A172 (cell line): ENCODE results near the gene SCNN1B. TPM values are rescaled to one million over a fixed set of nuclear protein-coding genes. Genes with fewer than 3 reads are reported as not detected.
A peak's percentile ranks its signal among the peaks of the same experiment; 100 is the strongest.

Experiments
- DNase-seq: peaks from one replicate; pipeline ENCODE4 v3.0.0-alpha.2; 2015; ENCODE audit warnings: low spot score
- total RNA-seq: library from RNA; depleted of rRNA; stranded (reverse); fragments of >200 nt; shearing (Covaris generic); gene quantifications from 2 replicates; pipeline ENCODE4 v1.2.3, GENCODE V29; 2014; rRNA removed

The SCNN1B gene
- total RNA-seq, 1 experiment from 2014 or later: not detected

- no peak for DNase-seq
These were observed 105.5 kb downstream of the SCNN1B start for GRCh38 chr16:23407436-23408127.

- DNase-seq: no peak
These were observed 106.2 kb downstream of the SCNN1B start for GRCh38 chr16:23408242-23408822.

DNA sequence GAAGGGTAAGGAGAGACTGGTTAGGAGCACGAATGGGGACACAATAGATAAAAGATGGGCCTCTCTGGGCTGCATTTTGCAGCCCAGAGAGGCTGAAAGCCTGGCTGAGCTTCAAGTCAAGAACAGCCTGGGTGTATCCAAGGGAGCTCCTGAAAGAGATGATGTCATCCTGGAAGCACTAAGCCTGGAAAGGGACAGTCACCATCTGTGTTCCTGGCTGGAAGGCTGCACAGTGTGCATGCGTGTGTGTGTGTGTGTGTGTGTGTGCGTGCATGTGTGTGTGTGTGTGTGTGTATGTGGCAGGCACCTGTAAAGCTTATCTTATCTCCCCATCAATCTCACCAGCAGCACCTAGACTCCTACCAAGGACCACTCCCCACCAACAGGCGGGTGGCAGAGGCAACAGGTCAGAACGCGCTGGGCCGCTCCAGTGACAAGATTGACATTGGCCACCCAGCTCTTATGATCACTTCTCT, 106.8 kb downstream of the SCNN1B start:
- peak; percentile 55 for DNase-seq

DNA sequence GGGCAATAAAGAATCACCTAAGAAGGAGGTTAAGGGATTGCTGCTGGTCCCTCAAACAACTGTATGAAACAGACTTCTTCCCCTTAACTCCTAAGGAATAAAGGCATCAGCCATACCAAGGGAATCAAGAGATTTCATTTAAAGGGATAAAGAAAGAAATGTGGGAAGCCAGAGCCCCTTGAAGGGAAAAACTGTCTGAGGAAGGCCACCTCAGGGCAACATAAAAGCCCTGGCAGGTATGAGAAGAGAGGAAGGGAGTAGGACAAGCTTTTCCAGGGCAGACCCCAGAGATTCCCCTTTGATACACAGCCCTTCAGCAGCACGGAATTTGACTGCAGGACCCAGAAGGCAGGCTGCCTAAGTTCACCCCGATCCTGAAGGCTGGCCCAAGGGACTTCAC, 107.4 kb downstream of the SCNN1B start:
- no peak for DNase-seq

GRCh38 chr16:23410176-23410575, 108.1 kb downstream of the SCNN1B start:
- peak; percentile 69 for DNase-seq

DNA sequence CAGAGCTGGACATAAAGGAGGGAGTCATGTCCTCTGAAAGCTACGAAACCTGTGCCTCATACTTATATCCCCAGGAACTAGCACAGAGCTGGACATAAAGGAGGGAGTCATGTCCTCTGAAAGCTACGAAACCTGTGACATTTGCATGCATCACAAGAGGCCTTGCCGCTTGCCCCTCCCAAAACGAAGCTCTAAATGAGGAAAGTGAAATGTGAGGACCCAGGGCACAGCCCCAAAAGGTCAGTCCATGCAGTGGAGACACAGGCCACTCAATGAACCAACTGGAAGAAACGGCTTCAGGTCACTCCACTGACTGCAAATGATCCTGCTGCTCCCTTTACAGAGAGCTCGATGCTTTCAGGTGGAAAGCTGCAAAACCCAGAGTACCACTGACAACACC, 112.6 kb downstream of the SCNN1B start:
- DNase-seq: no peak

- no peak for DNase-seq
These were observed 114.7 kb downstream of the SCNN1B start for GRCh38 chr16:23416816-23417215.

DNA sequence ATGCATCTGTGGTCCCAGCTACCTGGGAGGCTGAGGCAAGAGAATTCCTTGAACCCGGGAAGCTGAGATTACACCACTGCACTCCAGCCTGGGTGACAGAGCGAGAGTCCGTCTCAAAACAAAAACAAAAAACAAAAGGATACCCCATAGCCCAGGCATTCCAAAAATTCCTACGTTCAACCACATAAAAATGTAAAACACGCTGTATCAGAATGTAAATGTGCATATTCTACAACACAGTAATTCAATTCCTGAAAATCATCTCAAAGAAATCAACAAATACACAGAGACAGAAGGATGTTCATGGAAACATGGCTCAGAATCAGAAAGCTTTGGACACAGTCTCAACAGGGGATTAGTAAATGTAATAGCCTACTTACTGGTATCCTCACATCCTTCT, 117.9 kb downstream of the SCNN1B start:
- DNase-seq: peak; percentile 30

- DNase-seq: peak; percentile 97
These were observed 121.5 kb downstream of the SCNN1B start for GRCh38 chr16:23423496-23424049.

DNA sequence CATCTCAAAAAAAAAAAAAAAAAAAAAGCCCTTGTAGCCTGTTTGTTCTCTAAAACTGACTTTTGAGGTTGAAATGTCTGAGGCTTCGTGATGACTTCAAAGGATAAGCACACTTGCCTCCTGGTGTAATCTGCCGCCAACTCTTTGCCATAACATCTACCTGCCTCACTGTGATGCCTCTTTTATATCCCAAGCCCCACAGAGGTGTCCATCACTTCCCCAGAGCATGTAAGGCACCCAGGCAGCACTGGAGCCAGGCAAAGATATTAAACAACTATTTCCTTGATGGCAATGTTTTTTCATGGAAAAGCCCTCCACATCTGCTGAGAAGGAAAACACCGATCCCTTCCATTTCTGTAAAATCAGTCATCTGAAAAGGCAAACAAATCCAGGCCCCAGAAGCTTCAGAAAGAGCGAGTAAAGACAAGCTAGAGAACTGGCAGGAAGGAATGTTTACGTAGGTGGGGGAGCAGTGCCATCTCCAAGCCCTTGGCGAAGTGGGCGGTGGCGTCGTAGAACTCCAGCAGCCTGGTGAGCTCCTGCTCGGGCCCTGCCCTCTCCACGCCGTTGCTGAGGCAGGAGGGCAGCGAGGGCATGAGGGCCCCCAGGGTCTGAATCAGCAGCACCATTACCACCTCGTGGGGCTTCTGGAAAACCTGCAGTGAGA, 122.3 kb downstream of the SCNN1B start:
- peak; percentile 44 for DNase-seq

GRCh38 chr16:23428351-23428750, 126.2 kb downstream of the SCNN1B start:
- no peak for DNase-seq

Other genes starting within 250 kb of the SCNN1B start
- 3.8 and 6.3 TPM in 2 replicates for gene USP31, start 152.8 kb upstream of the SCNN1B start, total RNA-seq
- not detected in 2 replicates for gene SCNN1G, start 119.6 kb upstream of the SCNN1B start, total RNA-seq
- gene COG7, start 150.9 kb downstream of the SCNN1B start, total RNA-seq: 14.5 and 21.0 TPM in 2 replicates
- gene GGA2, start 208.2 kb downstream of the SCNN1B start, total RNA-seq: 19.9 and 37.4 TPM in 2 replicates